Nephron progenitor cell (in vitro differentiated cells): ENCODE data around the gene STX10.

Experiments used
- DNase-seq: peaks from one replicate; pipeline ENCODE4 v3.0.0; 2021
- H3K27ac Mint-ChIP-seq: 2 replicates; pipeline ENCODE4 v1.8.0; 2021; ENCODE audit warnings: mild to moderate bottlenecking, moderate library complexity, mixed read lengths
- H3K27me3 Mint-ChIP-seq: 2 replicates; pipeline ENCODE4 v1.8.0; 2021; ENCODE audit warnings: mild to moderate bottlenecking, low read depth, mixed read lengths; ENCODE audit not compliant: poor library complexity
- H3K36me3 Mint-ChIP-seq: 2 replicates; pipeline ENCODE4 v1.8.0; 2021; ENCODE audit warnings: low read depth, mixed read lengths
- H3K4me1 Mint-ChIP-seq: 2 replicates; pipeline ENCODE4 v1.8.0; 2021; ENCODE audit warnings: mixed read lengths
- H3K4me3 Mint-ChIP-seq: 2 replicates; pipeline ENCODE4 v1.8.0; 2021; ENCODE audit warnings: mild to moderate bottlenecking, moderate library complexity, mixed read lengths
- H3K9me3 Mint-ChIP-seq: 2 replicates; pipeline ENCODE4 v1.8.0; 2021; ENCODE audit warnings: mild to moderate bottlenecking, moderate library complexity, mixed read lengths
- CTCF ChIP-seq: fragments of 200-600 bp; sonication (generic); IDR thresholded peaks from 2 replicates; pipeline ENCODE4 v1.5.0; 2021; ENCODE audit warnings: antibody characterized with exemption

The STX10 gene

GRCh38 chr19:13164343-13165161 is 14.4 kb upstream of the STX10 start:
- Mint-ChIP-seq H3K4me1 (peaks cover 66% of the 10 kb centered on the region), H3K4me3 (peak overlapping the region; percentile 74), H3K27ac (peak overlapping the region; percentile 99), H3K9me3 (no peaks in the 10 kb centered on the region), H3K27me3 (peaks cover 5% of the 10 kb centered on the region), H3K36me3 (no peaks in the 10 kb centered on the region)
- DNase-seq: peak; percentile 82
- no peak for TF ChIP-seq CTCF

DNA sequence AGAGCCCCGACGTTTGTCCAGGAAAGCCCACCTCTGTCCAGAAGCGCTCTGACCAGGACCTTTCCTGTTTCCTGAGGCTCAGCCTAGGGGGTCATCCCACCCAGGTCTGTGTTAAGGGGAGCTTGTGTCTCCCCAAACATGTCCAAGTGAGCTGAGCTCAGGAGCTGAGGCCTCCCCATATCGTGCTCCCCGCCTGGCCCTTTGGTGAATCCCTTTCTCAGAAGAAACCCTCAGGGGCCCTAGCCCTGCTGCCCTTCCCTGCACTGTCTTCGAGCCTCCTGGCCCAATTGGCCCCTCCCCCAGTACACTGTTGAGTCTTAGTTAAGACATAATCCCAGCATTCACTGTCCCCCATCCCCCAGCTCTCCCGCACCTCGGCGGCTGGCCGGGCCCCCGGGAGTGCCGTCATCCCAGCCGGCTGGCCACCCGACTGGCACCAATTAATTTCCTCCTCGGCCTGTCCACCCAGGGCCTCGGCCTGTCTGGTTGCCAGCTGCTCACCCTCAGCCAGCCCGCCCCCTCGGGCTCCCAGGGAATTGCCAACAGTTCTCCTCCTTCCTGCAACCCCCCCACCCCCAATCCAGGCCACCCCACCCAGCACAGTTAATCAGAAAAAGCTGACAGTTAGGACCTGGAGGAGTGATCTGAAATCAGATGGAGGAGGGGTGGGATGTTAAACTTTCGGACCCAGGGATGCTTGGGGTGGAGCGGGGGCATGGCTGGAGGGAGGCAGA is 13.6 kb upstream of the STX10 start:
- Mint-ChIP-seq H3K36me3 (no peaks in the 10 kb centered on the region), H3K27ac (peak overlapping the region; percentile 99), H3K4me3 (peak overlapping the region; percentile 74), H3K27me3 (peaks cover 5% of the 10 kb centered on the region), H3K4me1 (peaks cover 58% of the 10 kb centered on the region), H3K9me3 (no peaks in the 10 kb centered on the region)
- peak; percentile 82 for DNase-seq
- no peak for TF ChIP-seq CTCF

GRCh38 chr19:13162724-13163608 is 12.8 kb upstream of the STX10 start:
- peak overlapping the region; percentile 74 for H3K4me3 Mint-ChIP-seq
- H3K36me3 Mint-ChIP-seq: no peaks in the 10 kb centered on the region
- peak overlapping the region; percentile 98 for H3K27ac Mint-ChIP-seq
- H3K9me3 Mint-ChIP-seq: no peaks in the 10 kb centered on the region
- H3K4me1 Mint-ChIP-seq: peaks cover 64% of the 10 kb centered on the region
- DNase-seq: peak; percentile 95
- H3K27me3 Mint-ChIP-seq: peaks cover 5% of the 10 kb centered on the region
- no peak for TF ChIP-seq CTCF

- Mint-ChIP-seq H3K27me3 (no peaks in the 10 kb centered on the region), H3K36me3 (no peaks in the 10 kb centered on the region), H3K4me3 (no peak overlapping the region), H3K4me1 (peaks cover 60% of the 10 kb centered on the region), H3K27ac (peak overlapping the region; percentile 42), H3K9me3 (no peaks in the 10 kb centered on the region)
- no peak for TF ChIP-seq CTCF
- DNase-seq: no peak
Measured at GRCh38 chr19:13160557-13160956, 10.4 kb upstream of the STX10 start.

GRCh38 chr19:13159713-13160112 is 9.5 kb upstream of the STX10 start:
- DNase-seq: no peak
- Mint-ChIP-seq H3K9me3 (no peaks in the 10 kb centered on the region), H3K27me3 (peaks cover under 1% of the 10 kb centered on the region), H3K4me3 (no peak overlapping the region), H3K27ac (no peak overlapping the region), H3K36me3 (no peaks in the 10 kb centered on the region), H3K4me1 (peaks cover 52% of the 10 kb centered on the region)
- no peak for TF ChIP-seq CTCF
